ENCODE results near the gene C4orf54. TPM values are rescaled to one million over a fixed set of nuclear protein-coding genes. Genes with fewer than 3 reads are reported as not detected.

The C4orf54 gene
- polyA plus RNA-seq, 1 donor = 0.18 TPM

- Histone ChIP-seq H3K36me3 (ENCODE audit: control insufficient read depth, insufficient read depth, low read length) (no peaks in the 10 kb centered on the region), H3K9me3 (ENCODE audit: control insufficient read depth, low read depth, low read length) (peaks cover 4% of the 10 kb centered on the region), H3K27ac (ENCODE audit: low read length) (no peak overlapping the region), H3K4me3 (ENCODE audit: low read length) (no peak overlapping the region), H3K4me1 (ENCODE audit: control insufficient read depth, insufficient read depth, low read length) (no peaks in the 10 kb centered on the region), H3K27me3 (ENCODE audit: control insufficient read depth, insufficient read depth, low read length) (no peaks in the 10 kb centered on the region)
- DNase-seq = no peak
- WGBS (ENCODE audit: insufficient coverage, low lambda C conversion rate) = 90% methylated on average over 1 of the region's 1 CpG
Observed at GRCh38 chr4:99677161-99677560, 19.5 kb upstream of the C4orf54 start.

- Histone ChIP-seq H3K36me3 (ENCODE audit: control insufficient read depth, insufficient read depth, low read length) (no peaks in the 10 kb centered on the region), H3K4me1 (ENCODE audit: control insufficient read depth, insufficient read depth, low read length) (no peaks in the 10 kb centered on the region), H3K27me3 (ENCODE audit: control insufficient read depth, insufficient read depth, low read length) (no peaks in the 10 kb centered on the region), H3K9me3 (ENCODE audit: control insufficient read depth, low read depth, low read length) (peaks cover 4% of the 10 kb centered on the region), H3K27ac (ENCODE audit: low read length) (no peak overlapping the region), H3K4me3 (ENCODE audit: low read length) (no peak overlapping the region)
- no peak for DNase-seq
- no CpG with 5 or more reads among the region's 5 CpGs for WGBS (ENCODE audit: insufficient coverage, low lambda C conversion rate)
Observed at GRCh38 chr4:99670409-99671073, 12.9 kb upstream of the C4orf54 start.

GRCh38 chr4:99669084-99669483 lies 11.5 kb upstream of the C4orf54 start:
- Histone ChIP-seq H3K4me1 (ENCODE audit: control insufficient read depth, insufficient read depth, low read length) (no peaks in the 10 kb centered on the region), H3K27ac (ENCODE audit: low read length) (no peak overlapping the region), H3K27me3 (ENCODE audit: control insufficient read depth, insufficient read depth, low read length) (no peaks in the 10 kb centered on the region), H3K4me3 (ENCODE audit: low read length) (no peak overlapping the region), H3K36me3 (ENCODE audit: control insufficient read depth, insufficient read depth, low read length) (no peaks in the 10 kb centered on the region), H3K9me3 (ENCODE audit: control insufficient read depth, low read depth, low read length) (peaks cover 4% of the 10 kb centered on the region)
- DNase-seq = no peak
- 100% methylated on average over 1 of the region's 1 CpG for WGBS (ENCODE audit: insufficient coverage, low lambda C conversion rate)

DNA sequence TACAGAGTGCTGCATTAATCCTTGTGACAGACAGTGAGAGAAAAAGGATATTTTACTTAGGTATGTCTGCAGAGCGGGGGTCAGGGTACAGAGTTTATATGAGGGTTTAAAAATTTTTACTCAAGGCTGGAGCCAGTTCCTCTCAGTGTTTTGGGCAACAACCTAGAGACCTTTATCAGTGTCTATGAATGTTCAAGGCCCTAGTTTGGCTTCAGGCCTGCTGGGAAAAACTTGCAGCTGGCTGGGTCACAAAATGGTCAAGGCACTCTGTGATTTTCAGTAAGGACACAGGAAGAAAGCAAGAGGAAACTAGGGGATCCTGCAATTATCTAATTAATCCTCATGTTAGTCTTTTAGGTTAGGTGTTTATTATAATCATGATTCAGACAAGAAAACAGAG lies 10.8 kb upstream of the C4orf54 start:
- Histone ChIP-seq H3K27ac (ENCODE audit: low read length) (no peak overlapping the region), H3K36me3 (ENCODE audit: control insufficient read depth, insufficient read depth, low read length) (no peaks in the 10 kb centered on the region), H3K9me3 (ENCODE audit: control insufficient read depth, low read depth, low read length) (peaks cover 1% of the 10 kb centered on the region), H3K27me3 (ENCODE audit: control insufficient read depth, insufficient read depth, low read length) (no peaks in the 10 kb centered on the region), H3K4me3 (ENCODE audit: low read length) (no peak overlapping the region), H3K4me1 (ENCODE audit: control insufficient read depth, insufficient read depth, low read length) (no peaks in the 10 kb centered on the region)
- 80% methylated on average over 1 of the region's 1 CpG for WGBS (ENCODE audit: insufficient coverage, low lambda C conversion rate)
- DNase-seq = no peak

DNA sequence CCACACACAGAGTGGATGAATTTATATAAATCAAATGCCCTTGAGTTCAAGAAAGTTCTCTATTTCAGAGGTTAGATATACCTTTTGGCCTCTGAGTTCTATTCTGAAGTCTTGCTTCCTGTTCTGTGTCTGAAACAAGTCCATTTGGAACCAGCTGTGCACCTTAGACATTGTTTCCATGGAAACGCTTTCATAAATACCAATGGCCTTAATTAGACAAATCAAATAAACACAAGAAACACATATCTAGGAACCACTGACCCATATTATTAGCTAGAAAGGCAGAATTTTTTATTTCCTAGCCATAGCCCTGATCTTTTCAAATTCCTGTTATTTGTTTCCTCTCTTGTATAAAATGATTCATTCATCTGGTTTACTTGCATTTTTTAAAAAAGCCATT lies 8.4 kb upstream of the C4orf54 start:
- 60% methylated on average over 1 of the region's 1 CpG for WGBS (ENCODE audit: insufficient coverage, low lambda C conversion rate)
- H3K4me1 ChIP-seq (ENCODE audit: control insufficient read depth, insufficient read depth, low read length) = no peaks in the 10 kb centered on the region
- no peaks in the 10 kb centered on the region for H3K9me3 ChIP-seq (ENCODE audit: control insufficient read depth, low read depth, low read length)
- no peaks in the 10 kb centered on the region for H3K36me3 ChIP-seq (ENCODE audit: control insufficient read depth, insufficient read depth, low read length)
- H3K4me3 ChIP-seq (ENCODE audit: low read length) = no peak overlapping the region
- H3K27ac ChIP-seq (ENCODE audit: low read length) = no peak overlapping the region
- no peak for DNase-seq
- H3K27me3 ChIP-seq (ENCODE audit: control insufficient read depth, insufficient read depth, low read length) = no peaks in the 10 kb centered on the region

- no peak overlapping the region for H3K27ac ChIP-seq (ENCODE audit: low read length)
Observed at GRCh38 chr4:99664716-99665115, 7.1 kb upstream of the C4orf54 start.

GRCh38 chr4:99661907-99662306 lies 4.3 kb upstream of the C4orf54 start:
- 87% methylated on average over 3 of the region's 5 CpGs for WGBS (ENCODE audit: insufficient coverage, low lambda C conversion rate)
- H3K27me3 ChIP-seq (ENCODE audit: control insufficient read depth, insufficient read depth, low read length) = no peaks in the 10 kb centered on the region
- DNase-seq = no peak

More at GRCh38 chr4:99664716-99665115, 7.1 kb upstream of the C4orf54 start:
- H3K36me3 ChIP-seq (ENCODE audit: control insufficient read depth, insufficient read depth, low read length) = no peaks in the 10 kb centered on the region
- no peaks in the 10 kb centered on the region for H3K9me3 ChIP-seq (ENCODE audit: control insufficient read depth, low read depth, low read length)
- no peaks in the 10 kb centered on the region for H3K27me3 ChIP-seq (ENCODE audit: control insufficient read depth, insufficient read depth, low read length)
- H3K4me3 ChIP-seq (ENCODE audit: low read length) = no peak overlapping the region
- H3K4me1 ChIP-seq (ENCODE audit: control insufficient read depth, insufficient read depth, low read length) = no peaks in the 10 kb centered on the region
- no peak for DNase-seq

DNA sequence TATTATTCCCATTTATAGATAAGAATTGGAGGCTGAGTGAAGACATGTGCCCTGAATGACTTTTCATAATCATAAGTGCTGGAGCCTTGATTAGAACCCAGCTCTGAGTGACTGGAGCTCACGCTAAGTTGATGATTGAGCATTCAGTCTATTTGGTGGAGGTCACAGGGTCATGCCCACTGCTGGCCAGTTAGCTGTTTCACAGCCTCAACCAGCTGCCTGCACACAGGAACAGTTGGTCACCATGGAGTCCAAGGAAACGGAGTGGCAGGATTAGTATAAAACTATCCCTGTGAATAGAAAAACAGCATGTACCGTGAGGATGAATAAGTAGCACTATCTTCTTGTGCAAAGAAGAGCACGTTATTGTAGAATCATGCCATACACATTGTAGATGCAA lies 1.0 kb upstream of the C4orf54 start:
- no peak for DNase-seq
- WGBS (ENCODE audit: insufficient coverage, low lambda C conversion rate) = no CpG with 5 or more reads among the region's 4 CpGs
- Histone ChIP-seq H3K9me3 (ENCODE audit: control insufficient read depth, low read depth, low read length) (no peaks in the 10 kb centered on the region), H3K27ac (ENCODE audit: low read length) (no peak overlapping the region), H3K4me3 (ENCODE audit: low read length) (no peak overlapping the region), H3K27me3 (ENCODE audit: control insufficient read depth, insufficient read depth, low read length) (no peaks in the 10 kb centered on the region), H3K36me3 (ENCODE audit: control insufficient read depth, insufficient read depth, low read length) (no peaks in the 10 kb centered on the region), H3K4me1 (ENCODE audit: control insufficient read depth, insufficient read depth, low read length) (no peaks in the 10 kb centered on the region)

More at GRCh38 chr4:99661907-99662306, 4.3 kb upstream of the C4orf54 start:
- no peaks in the 10 kb centered on the region for H3K9me3 ChIP-seq (ENCODE audit: control insufficient read depth, low read depth, low read length)
- H3K4me1 ChIP-seq (ENCODE audit: control insufficient read depth, insufficient read depth, low read length) = no peaks in the 10 kb centered on the region
- H3K27ac ChIP-seq (ENCODE audit: low read length) = no peak overlapping the region
- no peaks in the 10 kb centered on the region for H3K36me3 ChIP-seq (ENCODE audit: control insufficient read depth, insufficient read depth, low read length)
- no peak overlapping the region for H3K4me3 ChIP-seq (ENCODE audit: low read length)

DNA sequence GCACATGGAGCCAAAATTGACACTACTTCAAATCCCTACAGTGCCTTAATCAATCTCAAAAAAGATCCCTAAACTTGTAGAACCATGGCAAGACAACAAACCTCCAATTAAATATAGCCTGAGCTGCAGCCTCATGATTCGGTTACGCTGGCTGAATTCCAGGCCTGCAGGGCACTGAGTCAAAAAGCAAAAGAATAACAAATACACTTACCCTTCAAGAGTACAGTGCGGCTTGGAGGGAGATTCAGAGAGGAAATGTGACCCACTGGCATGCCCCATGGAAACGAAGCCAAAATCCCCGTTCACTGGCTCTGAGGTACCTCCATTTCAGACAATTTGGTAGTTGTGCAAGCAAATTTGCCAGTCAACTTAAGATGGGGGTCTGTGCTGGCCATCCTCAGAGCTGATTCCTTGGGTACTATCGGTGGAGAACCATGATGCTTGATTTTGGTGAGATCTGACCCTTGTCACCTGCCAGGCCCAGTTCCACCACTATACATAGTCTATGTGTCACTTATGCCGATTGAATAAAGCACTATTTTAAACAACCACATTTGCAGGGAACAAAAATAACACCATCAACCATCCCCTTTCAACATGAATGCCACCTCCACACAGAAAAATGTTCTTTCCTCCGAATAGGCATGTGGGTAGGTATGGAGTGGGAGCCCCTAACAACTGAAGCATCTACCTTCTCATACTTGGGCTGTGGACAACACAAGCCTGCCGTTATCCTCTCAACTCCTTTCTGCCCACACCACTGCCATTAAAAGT lies 2.1 kb downstream of the C4orf54 start:
- Histone ChIP-seq H3K4me3 (ENCODE audit: low read length) (no peak overlapping the region), H3K4me1 (ENCODE audit: control insufficient read depth, insufficient read depth, low read length) (no peaks in the 10 kb centered on the region), H3K27me3 (ENCODE audit: control insufficient read depth, insufficient read depth, low read length) (no peaks in the 10 kb centered on the region), H3K9me3 (ENCODE audit: control insufficient read depth, low read depth, low read length) (peaks cover 11% of the 10 kb centered on the region), H3K36me3 (ENCODE audit: control insufficient read depth, insufficient read depth, low read length) (no peaks in the 10 kb centered on the region), H3K27ac (ENCODE audit: low read length) (no peak overlapping the region)
- no peak for DNase-seq
- 100% methylated on average over 1 of the region's 9 CpGs for WGBS (ENCODE audit: insufficient coverage, low lambda C conversion rate)

DNA sequence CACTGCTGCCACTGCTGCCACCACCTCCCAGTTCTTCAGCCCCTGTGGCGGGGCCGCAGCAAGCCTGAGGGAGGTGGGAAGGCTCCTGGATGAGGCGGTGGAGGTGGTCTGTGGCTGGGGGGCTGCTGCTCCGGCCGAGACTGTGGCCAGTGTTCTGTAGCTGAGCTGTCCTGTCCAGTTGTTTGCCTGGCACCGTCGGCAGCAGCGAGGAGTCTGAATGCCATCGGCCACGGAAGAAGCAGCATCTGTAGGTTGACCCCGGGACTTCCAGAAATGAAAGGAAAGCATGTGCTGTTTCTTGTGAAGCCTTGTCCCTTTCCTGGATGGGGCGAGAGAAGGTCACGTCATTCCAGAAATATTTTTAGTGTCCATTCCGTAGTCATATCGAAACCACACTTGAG lies 3.3 kb downstream of the C4orf54 start:
- WGBS (ENCODE audit: insufficient coverage, low lambda C conversion rate) = 100% methylated on average over 2 of the region's 15 CpGs
- Histone ChIP-seq H3K9me3 (ENCODE audit: control insufficient read depth, low read depth, low read length) (peaks cover 11% of the 10 kb centered on the region), H3K4me1 (ENCODE audit: control insufficient read depth, insufficient read depth, low read length) (no peaks in the 10 kb centered on the region), H3K27me3 (ENCODE audit: control insufficient read depth, insufficient read depth, low read length) (no peaks in the 10 kb centered on the region), H3K27ac (ENCODE audit: low read length) (no peak overlapping the region), H3K36me3 (ENCODE audit: control insufficient read depth, insufficient read depth, low read length) (no peaks in the 10 kb centered on the region), H3K4me3 (ENCODE audit: low read length) (no peak overlapping the region)
- no peak for DNase-seq

DNA sequence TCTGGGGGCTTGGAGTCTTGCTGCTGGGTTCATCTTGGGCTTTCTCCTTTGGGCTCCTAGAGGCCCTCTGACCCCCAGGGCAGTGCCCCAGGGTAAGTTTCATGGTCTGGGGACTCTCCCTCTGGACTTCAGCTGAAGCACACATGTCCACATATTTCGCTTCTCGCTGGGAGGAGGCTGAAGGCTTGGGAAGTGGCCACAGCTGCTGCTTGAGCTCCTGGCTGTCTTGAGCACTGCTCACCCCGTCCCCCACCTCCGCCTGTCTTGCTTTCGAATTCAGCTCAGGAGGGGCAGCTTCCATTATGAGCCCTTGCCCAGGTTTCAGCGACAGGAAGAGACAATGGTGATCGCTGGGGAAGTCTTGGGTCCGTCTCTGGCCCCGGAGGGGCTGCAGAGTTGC lies 3.7 kb downstream of the C4orf54 start:
- Histone ChIP-seq H3K36me3 (ENCODE audit: control insufficient read depth, insufficient read depth, low read length) (no peaks in the 10 kb centered on the region), H3K9me3 (ENCODE audit: control insufficient read depth, low read depth, low read length) (peaks cover 11% of the 10 kb centered on the region), H3K4me3 (ENCODE audit: low read length) (no peak overlapping the region), H3K27me3 (ENCODE audit: control insufficient read depth, insufficient read depth, low read length) (no peaks in the 10 kb centered on the region), H3K4me1 (ENCODE audit: control insufficient read depth, insufficient read depth, low read length) (peaks cover under 1% of the 10 kb centered on the region), H3K27ac (ENCODE audit: low read length) (no peak overlapping the region)
- DNase-seq = no peak
- no CpG with 5 or more reads among the region's 9 CpGs for WGBS (ENCODE audit: insufficient coverage, low lambda C conversion rate)
